22Rv1 (cell line): ENCODE results near the gene SCG5.
"Not testable (repeated sequence)": the region's sequence is repeated elsewhere in the genome, so short reads cannot be mapped to it uniquely, and the experiment has no call there.

Experiments
- CTCF ChIP-seq: fragments of 450-650 bp; IDR thresholded peaks from 2 replicates; pipeline ENCODE4 v1.5.1; 2017; ENCODE audit warnings: mild to moderate bottlenecking
- ZFX ChIP-seq: fragments of 450-650 bp; IDR thresholded peaks from 2 replicates; pipeline ENCODE4 v1.6.1; 2017; ENCODE audit warnings: antibody characterized with exemption, borderline replicate concordance

- TF ChIP-seq CTCF, ZFX: not testable (repeated sequence)
These were observed 32.0 kb upstream of the SCG5 start for GRCh38 chr15:32609518-32609917.
